ENCODE results near the gene MXI1. TPM values are rescaled to one million over a fixed set of nuclear protein-coding genes. Genes with fewer than 3 reads are reported as not detected.

The MXI1 gene
- polyA plus RNA-seq (2013, experiment 1 of 2; ENCODE audit: insufficient read length): 28.6 TPM
- polyA plus RNA-seq (2013, experiment 2 of 2; ENCODE audit: insufficient read length): 28.7 TPM

- peak; percentile 80 for DNase-seq
Measured at GRCh38 chr10:110207011-110207804, at the start of gene MXI1. MXI1 (plus strand) TSS chr10:110207605; CDS start chr10:110207809, 204 bp downstream.

GRCh38 chr10:110158051-110159005 lies 49.1 kb upstream of the MXI1 start:
- no peak for DNase-seq

GRCh38 chr10:110160081-110160480 lies 47.3 kb upstream of the MXI1 start:
- no peak for DNase-seq

GRCh38 chr10:110160522-110160921 lies 46.9 kb upstream of the MXI1 start:
- DNase-seq: no peak

GRCh38 chr10:110162741-110163145 lies 44.7 kb upstream of the MXI1 start:
- no peak for DNase-seq

GRCh38 chr10:110163192-110163773 lies 44.1 kb upstream of the MXI1 start:
- no peak for DNase-seq

GRCh38 chr10:110163841-110164240 lies 43.6 kb upstream of the MXI1 start:
- DNase-seq: no peak

- no peak for DNase-seq
Measured at GRCh38 chr10:110165239-110165638, 42.2 kb upstream of the MXI1 start.

- no peak for DNase-seq
Measured at GRCh38 chr10:110167149-110167548, 40.3 kb upstream of the MXI1 start.

- DNase-seq: no peak
Measured at GRCh38 chr10:110168601-110169481, 38.6 kb upstream of the MXI1 start.

GRCh38 chr10:110169586-110169985 lies 37.8 kb upstream of the MXI1 start:
- DNase-seq: no peak

- DNase-seq: no peak
Measured at GRCh38 chr10:110170142-110170971, 37.0 kb upstream of the MXI1 start.

GRCh38 chr10:110171032-110171431 lies 36.4 kb upstream of the MXI1 start:
- DNase-seq: no peak

- DNase-seq: no peak
Measured at GRCh38 chr10:110172155-110172554, 35.2 kb upstream of the MXI1 start.

- DNase-seq: no peak
Measured at GRCh38 chr10:110174201-110174600, 33.2 kb upstream of the MXI1 start.

- DNase-seq: no peak
Measured at GRCh38 chr10:110174816-110175215, 32.6 kb upstream of the MXI1 start.

GRCh38 chr10:110175406-110175805 lies 32.0 kb upstream of the MXI1 start:
- DNase-seq: no peak

GRCh38 chr10:110176141-110177030 lies 31.0 kb upstream of the MXI1 start:
- DNase-seq: no peak

- DNase-seq: no peak
Measured at GRCh38 chr10:110179220-110179619, 28.2 kb upstream of the MXI1 start.

GRCh38 chr10:110181451-110181850 lies 26.0 kb upstream of the MXI1 start:
- no peak for DNase-seq
